HepG2 (cell line): ENCODE data around the gene MSI2. TPM values are rescaled to one million over a fixed set of nuclear protein-coding genes. Genes with fewer than 3 reads are reported as not detected.

Experiments used
- ARID2 ChIP-seq: sonication (generic); formaldehyde crosslinking; IDR thresholded peaks from 2 replicates; pipeline ENCODE4 v1.8.1; 2022; ENCODE audit warnings: mild to moderate bottlenecking, missing genetic modification reagents, borderline replicate concordance
- ARNT2 ChIP-seq: sonication (generic); formaldehyde crosslinking; IDR thresholded peaks from 2 replicates; pipeline ENCODE4 v1.8.0; 2022; ENCODE audit warnings: mild to moderate bottlenecking, low read depth, missing genetic modification reagents, moderate library complexity
- CAMTA2 ChIP-seq: sonication (generic); formaldehyde crosslinking; IDR thresholded peaks from 2 replicates; pipeline ENCODE4 v1.4.0; 2020; ENCODE audit warnings: mild to moderate bottlenecking, missing genetic modification reagents, borderline replicate concordance
- CENPBD1 ChIP-seq: sonication (generic); formaldehyde crosslinking; IDR thresholded peaks from 2 replicates; pipeline ENCODE4 v1.8.0; 2022; ENCODE audit warnings: missing genetic modification reagents, low read depth, mild to moderate bottlenecking, borderline replicate concordance
- CHD4 ChIP-seq: fragments of 200-600 bp; sonication (generic); IDR thresholded peaks from 2 replicates; pipeline ENCODE4 v1.7.0; 2017; ENCODE audit warnings: mild to moderate bottlenecking, low read length, borderline replicate concordance
- DMAP1 ChIP-seq: IDR thresholded peaks from 2 replicates; pipeline ENCODE4 v1.6.1; 2016
- HOXA9 ChIP-seq: sonication (generic); formaldehyde crosslinking; IDR thresholded peaks from 2 replicates; pipeline ENCODE4 v1.8.1; 2022; ENCODE audit warnings: missing genetic modification reagents, mild to moderate bottlenecking, moderate library complexity, borderline replicate concordance
- KDM4B ChIP-seq: sonication (generic); formaldehyde crosslinking; IDR thresholded peaks from 2 replicates; pipeline ENCODE4 v1.4.0; 2020; ENCODE audit warnings: missing genetic modification reagents
- NFE2 ChIP-seq: sonication (generic); formaldehyde crosslinking; IDR thresholded peaks from 2 replicates; pipeline ENCODE4 v1.4.0; 2020; ENCODE audit warnings: missing genetic modification reagents
- PRPF4 ChIP-seq: fragments of 200-400 bp; formaldehyde crosslinking; IDR thresholded peaks from 2 replicates; pipeline ENCODE4 v1.6.1; 2016; ENCODE audit warnings: low read length, low read depth; ENCODE audit not compliant: poor library complexity, severe bottlenecking
- SIN3B ChIP-seq: fragments of 150-350 bp; IDR thresholded peaks from 2 replicates; pipeline ENCODE4 v1.6.1; 2014; ENCODE audit warnings: low read length
- TARDBP ChIP-seq: sonication (generic); formaldehyde crosslinking; IDR thresholded peaks from 2 replicates; pipeline ENCODE4 v1.8.0; 2022; ENCODE audit warnings: mild to moderate bottlenecking, missing genetic modification reagents
- ZMYM2 ChIP-seq: sonication (generic); formaldehyde crosslinking; IDR thresholded peaks from 2 replicates; pipeline ENCODE4 v1.8.0; 2022; ENCODE audit warnings: mild to moderate bottlenecking, missing genetic modification reagents
- ZNF10 ChIP-seq: sonication (generic); formaldehyde crosslinking; IDR thresholded peaks from 2 replicates; pipeline ENCODE4 v1.4.0; 2020; ENCODE audit warnings: mild to moderate bottlenecking, low read depth, missing genetic modification reagents, borderline replicate concordance
- ZNF260 ChIP-seq: sonication (generic); formaldehyde crosslinking; IDR thresholded peaks from 2 replicates; pipeline ENCODE4 v1.4.0; 2020; ENCODE audit warnings: missing genetic modification reagents, low read depth, mild to moderate bottlenecking, borderline replicate concordance
- ZNF563 ChIP-seq: sonication (generic); formaldehyde crosslinking; IDR thresholded peaks from 2 replicates; pipeline ENCODE4 v1.8.0; 2022; ENCODE audit warnings: mild to moderate bottlenecking, moderate library complexity, missing genetic modification reagents
- ZNF879 ChIP-seq: sonication (generic); formaldehyde crosslinking; IDR thresholded peaks from 2 replicates; pipeline ENCODE4 v1.8.1; 2023; ENCODE audit warnings: missing genetic modification reagents
- polyA plus RNA-seq, 8 experiments: library from polyadenylated mRNA; depleted of rRNA in 3 of 8; stranded (reverse) in 7 of 8; unstranded in 1 of 8; fragments of >200 nt; fragmentation: Illumina TruSeq in 4 of 8; extraction: Trizol in 4 of 8; gene quantifications; 2 replicates each; pipeline versions ENCODE4 v1.2.1 to v1.2.3, GENCODE V29; 2011 to 2016; ENCODE audit warnings: low read depth in 4 of 8, missing spikeins in 1 of 8, mixed read lengths in 1 of 8; ENCODE audit not compliant: insufficient read depth in 1 of 8
- total RNA-seq, 5 experiments: library from RNA; depleted of rRNA; stranded (reverse); fragments of >200 nt; fragmentation: Illumina TruSeq; extraction: Trizol; gene quantifications; 2 replicates each; pipeline ENCODE4 v1.2.3, GENCODE V29; 2016; ENCODE audit warnings: low read depth in 1 of 5
- TF ChIP-seq, protein P1 (sequence below): sonication (generic); formaldehyde crosslinking; conservative IDR thresholded peaks from 2 replicates; pipeline ENCODE4 v1.4.0; 2020; ENCODE audit warnings: missing genetic modification reagents
- TF ChIP-seq, protein P2 (sequence below): sonication (generic); formaldehyde crosslinking; IDR thresholded peaks from 2 replicates; pipeline ENCODE4 v1.5.0; 2020; ENCODE audit warnings: mild to moderate bottlenecking, missing genetic modification reagents
- TF ChIP-seq, protein P3 (sequence below): sonication (generic); formaldehyde crosslinking; IDR thresholded peaks from 2 replicates; pipeline ENCODE4 v1.5.1; 2020; ENCODE audit warnings: mild to moderate bottlenecking, missing genetic modification reagents

MSI2 gene
- total and polyA plus RNA-seq, 2 of the 13 experiments (the other 11 are each of a cell fraction or from before 2014, with no cell fraction given), result 77.5 to 78.4 TPM

- no peak for TF ChIP-seq NFE2
- TF ChIP-seq HOXA9 (CRISPR knock-in tag), result no peak
- TF ChIP-seq, protein P1, sequence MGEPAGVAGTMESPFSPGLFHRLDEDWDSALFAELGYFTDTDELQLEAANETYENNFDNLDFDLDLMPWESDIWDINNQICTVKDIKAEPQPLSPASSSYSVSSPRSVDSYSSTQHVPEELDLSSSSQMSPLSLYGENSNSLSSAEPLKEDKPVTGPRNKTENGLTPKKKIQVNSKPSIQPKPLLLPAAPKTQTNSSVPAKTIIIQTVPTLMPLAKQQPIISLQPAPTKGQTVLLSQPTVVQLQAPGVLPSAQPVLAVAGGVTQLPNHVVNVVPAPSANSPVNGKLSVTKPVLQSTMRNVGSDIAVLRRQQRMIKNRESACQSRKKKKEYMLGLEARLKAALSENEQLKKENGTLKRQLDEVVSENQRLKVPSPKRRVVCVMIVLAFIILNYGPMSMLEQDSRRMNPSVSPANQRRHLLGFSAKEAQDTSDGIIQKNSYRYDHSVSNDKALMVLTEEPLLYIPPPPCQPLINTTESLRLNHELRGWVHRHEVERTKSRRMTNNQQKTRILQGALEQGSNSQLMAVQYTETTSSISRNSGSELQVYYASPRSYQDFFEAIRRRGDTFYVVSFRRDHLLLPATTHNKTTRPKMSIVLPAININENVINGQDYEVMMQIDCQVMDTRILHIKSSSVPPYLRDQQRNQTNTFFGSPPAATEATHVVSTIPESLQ (CRISPR knock-in tag), result no peak
- TF ChIP-seq ZMYM2, result no peak; the same call in 1 of the 2 replicates
- no peak for TF ChIP-seq CAMTA2 (CRISPR knock-in tag)
- no peak for TF ChIP-seq SIN3B
- peak; percentile 70; the same call in 1 of the 2 replicates for TF ChIP-seq ARNT2 (CRISPR knock-in tag)
- TF ChIP-seq ZNF879, result no peak
- TF ChIP-seq, protein P2, sequence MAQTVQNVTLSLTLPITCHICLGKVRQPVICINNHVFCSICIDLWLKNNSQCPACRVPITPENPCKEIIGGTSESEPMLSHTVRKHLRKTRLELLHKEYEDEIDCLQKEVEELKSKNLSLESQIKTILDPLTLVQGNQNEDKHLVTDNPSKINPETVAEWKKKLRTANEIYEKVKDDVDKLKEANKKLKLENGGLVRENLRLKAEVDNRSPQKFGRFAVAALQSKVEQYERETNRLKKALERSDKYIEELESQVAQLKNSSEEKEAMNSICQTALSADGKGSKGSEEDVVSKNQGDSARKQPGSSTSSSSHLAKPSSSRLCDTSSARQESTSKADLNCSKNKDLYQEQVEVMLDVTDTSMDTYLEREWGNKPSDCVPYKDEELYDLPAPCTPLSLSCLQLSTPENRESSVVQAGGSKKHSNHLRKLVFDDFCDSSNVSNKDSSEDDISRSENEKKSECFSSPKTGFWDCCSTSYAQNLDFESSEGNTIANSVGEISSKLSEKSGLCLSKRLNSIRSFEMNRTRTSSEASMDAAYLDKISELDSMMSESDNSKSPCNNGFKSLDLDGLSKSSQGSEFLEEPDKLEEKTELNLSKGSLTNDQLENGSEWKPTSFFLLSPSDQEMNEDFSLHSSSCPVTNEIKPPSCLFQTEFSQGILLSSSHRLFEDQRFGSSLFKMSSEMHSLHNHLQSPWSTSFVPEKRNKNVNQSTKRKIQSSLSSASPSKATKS, result no peak
- peak; percentile 23; the same call in 1 of the 2 replicates for TF ChIP-seq DMAP1 (CRISPR knock-in tag)
- TF ChIP-seq ARID2 (CRISPR knock-in tag), result no peak
- TF ChIP-seq KDM4B, result no peak
- TF ChIP-seq PRPF4, result no peak
- TF ChIP-seq, protein P3, sequence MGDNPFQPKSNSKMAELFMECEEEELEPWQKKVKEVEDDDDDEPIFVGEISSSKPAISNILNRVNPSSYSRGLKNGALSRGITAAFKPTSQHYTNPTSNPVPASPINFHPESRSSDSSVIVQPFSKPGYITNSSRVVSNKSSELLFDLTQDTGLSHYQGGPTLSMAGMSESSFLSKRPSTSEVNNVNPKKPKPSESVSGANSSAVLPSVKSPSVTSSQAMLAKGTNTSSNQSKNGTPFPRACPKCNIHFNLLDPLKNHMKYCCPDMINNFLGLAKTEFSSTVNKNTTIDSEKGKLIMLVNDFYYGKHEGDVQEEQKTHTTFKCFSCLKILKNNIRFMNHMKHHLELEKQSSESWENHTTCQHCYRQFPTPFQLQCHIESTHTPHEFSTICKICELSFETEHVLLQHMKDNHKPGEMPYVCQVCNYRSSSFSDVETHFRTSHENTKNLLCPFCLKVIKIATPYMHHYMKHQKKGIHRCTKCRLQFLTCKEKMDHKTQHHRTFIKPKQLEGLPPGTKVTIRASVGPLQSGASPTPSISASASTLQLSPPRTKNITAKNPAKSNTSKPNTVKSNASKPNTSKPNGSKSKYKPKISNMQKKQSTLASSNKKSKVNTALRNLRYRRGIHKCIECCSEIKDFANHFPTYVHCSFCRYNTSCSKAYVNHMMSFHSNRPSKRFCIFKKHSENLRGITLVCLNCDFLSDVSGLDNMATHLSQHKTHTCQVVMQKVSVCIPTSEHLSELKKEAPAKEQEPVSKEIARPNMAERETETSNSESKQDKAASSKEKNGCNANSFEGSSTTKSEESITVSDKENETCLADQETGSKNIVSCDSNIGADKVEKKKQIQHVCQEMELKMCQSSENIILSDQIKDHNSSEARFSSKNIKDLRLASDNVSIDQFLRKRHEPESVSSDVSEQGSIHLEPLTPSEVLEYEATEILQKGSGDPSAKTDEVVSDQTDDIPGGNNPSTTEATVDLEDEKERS (CRISPR knock-in tag), result no peak; the same call in 1 of the 2 replicates
- no peak for TF ChIP-seq ZNF260 (CRISPR knock-in tag)
- no peak for TF ChIP-seq CENPBD1 (CRISPR knock-in tag)
- no peak for TF ChIP-seq ZNF563 (CRISPR knock-in tag)
- TF ChIP-seq TARDBP (CRISPR knock-in tag), result peak; percentile 79
- no peak for TF ChIP-seq ZNF10 (CRISPR knock-in tag)
- 0 out of 2 replicates have a peak, but pooled peaks have one; percentile 62 for TF ChIP-seq CHD4
These were observed 151.2 kb downstream of the MSI2 start (continued) for GRCh38 chr17:57407287-57408070.
